A549 (cell line): Measurements from ENCODE around the gene MOB2. TPM values are rescaled to one million over a fixed set of nuclear protein-coding genes. Genes with fewer than 3 reads are reported as not detected.

Source experiments
- ATAC-seq, 2 experiments: fragments of 200-7000 bp in 1 of 2; fragments of >200 bp in 1 of 2; cut with Nextera tagmentation in 1 of 2; cut with Tn5 transposase in 1 of 2; 3 replicates each; pipeline versions ENCODE4 v1.8.0 to v1.9.1; 2018 to 2020; ENCODE audit warnings: mild to moderate bottlenecking in 1 of 2, moderate library complexity in 1 of 2
- CTCF ChIA-PET: fragments of 300-600 bp; sonication (Branson Sonifier 250); formaldehyde crosslinking; extraction: SDS; loops from one replicate; lab custom pipeline; 2021; ENCODE audit warnings: antibody characterized with exemption, inconsistent platforms; lab: Yijun Ruan, JAX
- POLR2A ChIA-PET: fragments of 350-600 bp; formaldehyde crosslinking; extraction: SDS; loops from one replicate; lab custom pipeline; 2021; ENCODE audit warnings: antibody characterized with exemption, inconsistent platforms; lab: Yijun Ruan, JAX
- DNase-seq, 2 experiments: peaks; one replicate each; pipeline versions ENCODE4 v3.0.0 to v3.0.0-alpha.2; 2011 to 2016; ENCODE audit warnings: low read depth in 1 of 2, low spot score in 1 of 2
- FAIRE-seq: peaks from 2 replicates; lab custom pipeline; 2011; peaks lifted over from hg19 to GRCh38; lab: Jason Lieb, UNC
- H3K27ac ChIP-seq, 2 experiments: fragments of >200 bp; sonication (Bioruptor Twin); formaldehyde crosslinking; 3 replicates each; pipeline ENCODE4 v1.5.1; 2016 to 2017
- H3K4me1 ChIP-seq: fragments of >200 bp; sonication (Bioruptor Twin); formaldehyde crosslinking; 3 replicates; pipeline ENCODE4 v1.6.1; 2016
- H3K4me2 ChIP-seq: fragments of >200 bp; sonication (Bioruptor Twin); formaldehyde crosslinking; 3 replicates; pipeline ENCODE4 v1.6.1; 2016
- H3K4me3 ChIP-seq: fragments of >200 bp; sonication (Bioruptor Twin); formaldehyde crosslinking; 3 replicates; pipeline ENCODE4 v1.5.1; 2016
- H3K9me3 ChIP-seq: fragments of >200 bp; sonication (Bioruptor Twin); formaldehyde crosslinking; 3 replicates; pipeline ENCODE4 v1.6.1; 2016
- CBX8 ChIP-seq: fragments of 200-600 bp; sonication (generic); IDR thresholded peaks from 2 replicates; pipeline ENCODE4 v1.6.1; 2016
- ESRRA ChIP-seq: fragments of 150-350 bp; IDR thresholded peaks from 2 replicates; pipeline ENCODE4 v1.6.1; 2014; ENCODE audit warnings: mild to moderate bottlenecking, low read length, borderline replicate concordance
- FOSL2 ChIP-seq, 2 experiments: fragments of 450-650 bp in 1 of 2; fragments of >200 bp in 1 of 2; sonication (Bioruptor Twin) in 1 of 2; formaldehyde crosslinking; IDR thresholded peaks; 2 replicates each; pipeline versions ENCODE4 v1.5.0 to v1.6.1; 2016 to 2020; ENCODE audit warnings: mild to moderate bottlenecking in 1 of 2, moderate library complexity in 1 of 2
- FOXS1 ChIP-seq: fragments of 250-450 bp; sonication (Bioruptor Pico); IDR thresholded peaks from 2 replicates; pipeline ENCODE4 v1.5.0; 2020; ENCODE audit warnings: mild to moderate bottlenecking, moderate library complexity
- HEYL ChIP-seq: fragments of 250-450 bp; sonication (Bioruptor Pico); IDR thresholded peaks from 2 replicates; pipeline ENCODE4 v1.8.0; 2021; ENCODE audit warnings: mild to moderate bottlenecking, moderate library complexity
- HOXA7 ChIP-seq: fragments of 250-450 bp; sonication (Bioruptor Pico); IDR thresholded peaks from 2 replicates; pipeline ENCODE4 v1.5.0; 2020; ENCODE audit warnings: mild to moderate bottlenecking, moderate library complexity
- HOXB5 ChIP-seq: fragments of 250-450 bp; sonication (Bioruptor Pico); IDR thresholded peaks from 2 replicates; pipeline ENCODE4 v1.5.0; 2020; ENCODE audit warnings: mild to moderate bottlenecking, moderate library complexity
- JUNB ChIP-seq: fragments of >200 bp; sonication (Bioruptor Twin); formaldehyde crosslinking; IDR thresholded peaks from 2 replicates; pipeline ENCODE4 v1.6.1; 2016
- MAZ ChIP-seq: fragments of 150-350 bp; IDR thresholded peaks from 2 replicates; pipeline ENCODE4 v1.6.1; 2014; ENCODE audit warnings: antibody characterized with exemption, low read depth, low read length, borderline replicate concordance
- MYC ChIP-seq: IDR thresholded peaks from 2 replicates; pipeline ENCODE4 v1.6.1; 2012; ENCODE audit warnings: mild to moderate bottlenecking, inconsistent platforms, low read length, improper control_type of control experiment, borderline replicate concordance
- NFE2L2 ChIP-seq: fragments of 150-350 bp; conservative IDR thresholded peaks from 2 replicates; pipeline ENCODE4 v1.6.1; 2014; ENCODE audit warnings: low read length
- NPAS2 ChIP-seq: fragments of 250-450 bp; sonication (Bioruptor Pico); IDR thresholded peaks from 2 replicates; pipeline ENCODE4 v1.8.0; 2022; ENCODE audit warnings: mild to moderate bottlenecking, moderate library complexity, borderline replicate concordance
- NR3C1 ChIP-seq: fragments of >200 bp; sonication (Bioruptor Twin); formaldehyde crosslinking; IDR thresholded peaks from 3 replicates; pipeline ENCODE4 v1.6.1; 2017
- PHF8 ChIP-seq: fragments of 200-600 bp; sonication (generic); IDR thresholded peaks from 2 replicates; pipeline ENCODE4 v1.6.1; 2016; ENCODE audit warnings: low read depth, mild to moderate bottlenecking, antibody characterized with exemption, moderate library complexity, borderline replicate concordance
- POLR2AphosphoS2 ChIP-seq: conservative IDR thresholded peaks from 2 replicates; pipeline ENCODE4 v1.6.1; 2012; ENCODE audit warnings: low read length, improper control_type of control experiment, inconsistent platforms
- RAD21 ChIP-seq, 2 experiments: fragments of >200 bp in 1 of 2; sonication (Bioruptor Twin) in 1 of 2; formaldehyde crosslinking in 1 of 2; IDR thresholded peaks in 1 of 2; conservative IDR thresholded peaks in 1 of 2; 2 replicates in 1 of 2; 3 replicates in 1 of 2; pipeline ENCODE4 v1.6.1; 2012 to 2018; ENCODE audit warnings: inconsistent platforms in 1 of 2
- RARB ChIP-seq: fragments of 250-450 bp; sonication (Bioruptor Pico); IDR thresholded peaks from 2 replicates; pipeline ENCODE4 v1.8.0; 2021; ENCODE audit warnings: mild to moderate bottlenecking, moderate library complexity
- RCOR1 ChIP-seq: fragments of 150-350 bp; IDR thresholded peaks from 2 replicates; pipeline ENCODE4 v1.6.1; 2014; ENCODE audit warnings: antibody characterized with exemption, low read length, low read depth
- RFX5 ChIP-seq: fragments of 450-650 bp; IDR thresholded peaks from 2 replicates; pipeline ENCODE4 v1.7.1; 2014; ENCODE audit warnings: antibody characterized with exemption, mild to moderate bottlenecking, moderate library complexity
- RNF2 ChIP-seq: fragments of 200-600 bp; sonication (generic); IDR thresholded peaks from 2 replicates; pipeline ENCODE4 v1.6.1; 2016; ENCODE audit warnings: low read depth, mild to moderate bottlenecking, antibody characterized with exemption, moderate library complexity, borderline replicate concordance
- TP53 ChIP-seq: fragments of 250-450 bp; sonication (Bioruptor Pico); IDR thresholded peaks from 2 replicates; pipeline ENCODE4 v1.5.0; 2021; ENCODE audit warnings: mild to moderate bottlenecking, moderate library complexity
- WGBS: methylation state at CpG from one replicate; pipeline ENCODE4 v1.1.6; 2017; ENCODE audit errors: missing lambda C conversion rate; 5-methylcytosine and 5-hydroxymethylcytosine counted together
- polyA plus RNA-seq, 4 experiments: library from polyadenylated mRNA; depleted of rRNA in 3 of 4; stranded (reverse); fragments of >200 nt; fragmentation: RNase III in 1 of 4; extraction: RNeasy Plus Mini Kit Qiagen cat#74134 plus additional on column Dnase treatment in 1 of 4; gene quantifications; 2 replicates in 3 of 4; 3 replicates in 1 of 4; pipeline ENCODE4 v1.2.3, GENCODE V29; 2011 to 2017
- TF ChIP-seq, protein P1 (sequence below): IDR thresholded peaks from 2 replicates; pipeline ENCODE4 v1.6.1; 2012
- TF ChIP-seq, protein P2 (sequence below): fragments of >200 bp; sonication (Bioruptor Twin); formaldehyde crosslinking; IDR thresholded peaks from 2 replicates; pipeline ENCODE4 v1.6.1; 2016
- TF ChIP-seq, protein P3 (sequence below): IDR thresholded peaks from 2 replicates; pipeline ENCODE4 v1.6.1; 2012; ENCODE audit warnings: low read depth, borderline replicate concordance
- TF ChIP-seq, protein P4 (sequence below): fragments of 250-450 bp; sonication (Bioruptor Pico); IDR thresholded peaks from 2 replicates; pipeline ENCODE4 v1.5.0; 2020; ENCODE audit warnings: low read depth, mild to moderate bottlenecking, moderate library complexity
- TF ChIP-seq, protein P5 (sequence below): IDR thresholded peaks from 2 replicates; pipeline ENCODE4 v1.6.1; 2012
- TF ChIP-seq, protein P6 (sequence below): fragments of 150-350 bp; IDR thresholded peaks from 2 replicates; pipeline ENCODE4 v1.6.1; 2014; ENCODE audit warnings: low read depth, mild to moderate bottlenecking, low read length

Gene MOB2
- polyA plus RNA-seq, 2 of the 4 experiments (the other 2 are of a cell fraction) = 25.4 to 38.2 TPM

DNA sequence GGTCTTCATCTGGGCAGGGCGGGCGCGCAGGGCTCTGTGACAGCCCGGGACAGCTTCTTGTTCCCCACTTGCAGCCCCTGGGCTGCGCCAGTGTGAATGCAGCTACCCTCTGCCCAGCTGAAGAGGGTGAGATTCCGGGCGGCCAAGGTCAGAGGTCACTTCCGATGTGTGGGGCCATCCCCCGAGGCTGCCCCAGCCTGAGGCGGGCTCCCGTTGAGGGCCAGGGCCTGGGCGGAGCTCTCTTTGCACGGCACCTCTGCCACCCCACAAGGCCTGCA is 23.9 kb downstream of the MOB2 start:
- DNase-seq = no peak
- ChIA-PET CTCF (interaction anchor here (1.3 kb wide), 2 partner anchors 84 to 112 kb away, joined by 3 to 6 read pairs; no protein-coding TSS in a partner anchor), POLR2A (no interaction called here)
- 90% methylated on average over 8 of the region's 13 CpGs for WGBS
- no peak for TF ChIP-seq MAZ
- TF ChIP-seq, protein P1, sequence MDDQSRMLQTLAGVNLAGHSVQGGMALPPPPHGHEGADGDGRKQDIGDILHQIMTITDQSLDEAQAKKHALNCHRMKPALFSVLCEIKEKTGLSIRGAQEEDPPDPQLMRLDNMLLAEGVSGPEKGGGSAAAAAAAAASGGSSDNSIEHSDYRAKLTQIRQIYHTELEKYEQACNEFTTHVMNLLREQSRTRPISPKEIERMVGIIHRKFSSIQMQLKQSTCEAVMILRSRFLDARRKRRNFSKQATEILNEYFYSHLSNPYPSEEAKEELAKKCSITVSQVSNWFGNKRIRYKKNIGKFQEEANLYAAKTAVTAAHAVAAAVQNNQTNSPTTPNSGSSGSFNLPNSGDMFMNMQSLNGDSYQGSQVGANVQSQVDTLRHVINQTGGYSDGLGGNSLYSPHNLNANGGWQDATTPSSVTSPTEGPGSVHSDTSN = no peak
- no peak for TF ChIP-seq HOXA7
- no peak for TF ChIP-seq MYC
- no peak for TF ChIP-seq NPAS2
- TF ChIP-seq JUNB = no peak
- no peak for TF ChIP-seq RCOR1
- Histone ChIP-seq H3K4me2 (no peak overlapping the region), H3K4me1 (peaks cover 6% of the 10 kb centered on the region; the same call in 1 of the 3 replicates), H3K27ac (no peak overlapping the region), H3K4me3 (no peak overlapping the region), H3K9me3 (no peaks in the 10 kb centered on the region)
- no peak for FAIRE-seq
- ATAC-seq = no peak

DNA sequence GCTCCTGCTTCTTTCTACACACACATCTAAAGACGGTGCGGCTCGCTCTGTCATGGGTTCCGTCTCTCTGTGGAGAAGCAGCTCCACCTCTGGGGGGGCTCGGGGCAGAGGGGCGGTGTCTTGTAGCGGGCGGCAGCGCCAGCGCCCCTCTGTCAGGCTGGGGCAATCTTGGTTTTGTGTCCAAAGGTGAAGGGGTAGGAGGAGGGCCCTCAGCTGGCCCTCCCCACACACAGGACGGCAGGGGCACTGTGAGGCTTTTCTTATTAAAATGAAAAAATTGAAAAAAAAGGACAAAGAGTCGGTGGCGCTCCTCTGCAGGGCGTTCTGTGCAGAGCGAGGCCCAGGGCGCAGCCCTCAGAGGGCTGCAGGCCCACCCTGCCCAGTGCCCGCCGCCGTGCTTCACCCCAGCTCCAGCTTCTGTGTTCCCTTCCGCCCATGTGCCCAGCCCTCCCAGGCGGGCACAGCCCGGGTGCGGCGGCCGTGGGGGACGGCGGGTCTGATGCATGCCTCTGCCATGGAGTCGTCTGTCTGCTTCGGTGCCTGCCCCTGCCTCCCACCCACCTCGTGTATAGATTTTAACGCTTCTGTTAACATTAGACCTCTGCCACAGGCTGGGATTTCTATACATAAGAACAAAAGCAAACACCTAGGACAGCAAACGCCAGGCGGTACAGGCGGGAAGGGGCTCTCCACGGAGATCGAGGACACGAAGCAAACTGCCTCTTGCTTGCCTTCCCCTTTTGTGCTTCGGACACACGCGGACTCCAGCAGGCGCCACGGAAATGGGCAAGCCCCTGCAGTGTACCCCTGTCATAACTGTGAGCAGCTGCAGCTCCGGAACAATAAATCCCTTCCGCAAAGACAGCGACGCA is 24.5 kb downstream of the MOB2 start:
- H3K9me3 ChIP-seq = no peaks in the 10 kb centered on the region
- no peak for ATAC-seq
- ChIA-PET POLR2A (no interaction called here), CTCF (interaction anchor here (1.2 to 1.3 kb wide), 2 partner anchors 24 to 113 kb away, joined by 3 read pairs; no protein-coding TSS in a partner anchor)
- no peak for FAIRE-seq
- H3K4me1 ChIP-seq = peaks cover 6% of the 10 kb centered on the region; the same call in 1 of the 3 replicates
- H3K4me3 ChIP-seq = no peak overlapping the region
- H3K27ac ChIP-seq = no peak overlapping the region
- DNase-seq = no peak
- no peak overlapping the region for H3K4me2 ChIP-seq
- WGBS = 95% methylated on average over 43 of the region's 46 CpGs
- no peak for TF ChIP-seq FOSL2 (IDR thresholded peaks at IDR 0.05)
- no peak for TF ChIP-seq FOSL2 (CRISPR knock-in tag; IDR thresholded peaks at IDR 0.05)
- no peak for TF ChIP-seq RFX5
- no peak for TF ChIP-seq HOXB5 (CRISPR knock-in tag)
- no peak for TF ChIP-seq TP53
- TF ChIP-seq, protein P2, sequence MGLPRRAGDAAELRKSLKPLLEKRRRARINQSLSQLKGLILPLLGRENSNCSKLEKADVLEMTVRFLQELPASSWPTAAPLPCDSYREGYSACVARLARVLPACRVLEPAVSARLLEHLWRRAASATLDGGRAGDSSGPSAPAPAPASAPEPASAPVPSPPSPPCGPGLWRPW = no peak
- TF ChIP-seq NFE2L2 = no peak
- TF ChIP-seq, all 56 proteins: peak for 0

DNA sequence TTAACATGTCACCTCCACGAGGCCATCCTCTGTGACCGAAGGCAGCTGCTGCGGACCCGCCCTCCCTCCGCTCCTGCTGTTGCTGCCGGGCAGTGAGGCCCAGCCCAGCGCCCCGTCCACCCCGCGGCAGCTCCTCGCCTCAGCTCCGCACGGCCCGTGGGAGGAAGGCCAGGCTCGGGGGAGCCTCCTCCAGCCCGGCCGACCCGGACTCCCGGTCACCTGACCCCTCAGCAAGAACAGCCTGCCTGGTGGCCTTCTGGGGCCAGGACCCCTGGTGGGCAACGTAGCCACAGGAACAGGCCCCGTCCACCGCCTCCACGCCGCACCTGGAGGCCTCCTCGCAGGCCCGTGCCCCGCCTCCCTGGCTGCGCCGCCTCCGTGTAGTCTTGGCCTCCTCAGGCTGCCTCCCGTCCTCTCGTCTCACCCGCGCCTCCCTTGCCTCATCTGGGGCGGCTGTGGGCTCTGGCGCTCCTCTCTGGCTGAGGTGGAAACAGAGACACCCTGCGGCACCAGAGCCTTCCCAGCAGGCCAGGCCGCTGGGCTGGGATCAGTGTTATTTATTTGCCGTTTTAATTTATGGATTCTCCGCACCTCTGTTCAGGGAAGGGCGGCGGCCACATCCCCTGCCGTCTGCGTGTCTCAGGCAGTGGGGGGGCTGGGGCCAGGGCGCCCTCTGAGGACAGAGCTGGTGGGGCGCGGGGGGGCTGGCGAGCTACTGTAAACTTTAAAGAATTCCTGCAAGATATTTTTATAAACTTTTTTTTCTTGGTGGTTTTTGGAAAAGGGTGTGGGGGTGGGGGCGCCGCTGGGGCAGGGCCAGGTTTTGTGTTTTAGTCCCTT is 25.4 kb downstream of the MOB2 start:
- CTCF ChIA-PET = interaction anchor here (0.9 to 1.2 kb wide), 2 partner anchors 23 to 30 kb away, joined by 3 read pairs; no protein-coding TSS in a partner anchor
- Histone ChIP-seq H3K4me3 (no peak overlapping the region), H3K27ac (no peak overlapping the region), H3K4me1 (peaks cover 6% of the 10 kb centered on the region; the same call in 1 of the 3 replicates), H3K9me3 (no peaks in the 10 kb centered on the region), H3K4me2 (no peak overlapping the region)
- TF ChIP-seq, protein P3, sequence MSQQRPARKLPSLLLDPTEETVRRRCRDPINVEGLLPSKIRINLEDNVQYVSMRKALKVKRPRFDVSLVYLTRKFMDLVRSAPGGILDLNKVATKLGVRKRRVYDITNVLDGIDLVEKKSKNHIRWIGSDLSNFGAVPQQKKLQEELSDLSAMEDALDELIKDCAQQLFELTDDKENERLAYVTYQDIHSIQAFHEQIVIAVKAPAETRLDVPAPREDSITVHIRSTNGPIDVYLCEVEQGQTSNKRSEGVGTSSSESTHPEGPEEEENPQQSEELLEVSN = no peak
- no peak for TF ChIP-seq FOXS1 (CRISPR knock-in tag)
- no peak for TF ChIP-seq NR3C1
- no peak for TF ChIP-seq POLR2AphosphoS2
- TF ChIP-seq FOSL2 (IDR thresholded peaks at IDR 0.05) = no peak
- TF ChIP-seq FOSL2 (CRISPR knock-in tag; IDR thresholded peaks at IDR 0.05) = no peak
- no peak for TF ChIP-seq HEYL
- TF ChIP-seq, protein P4, sequence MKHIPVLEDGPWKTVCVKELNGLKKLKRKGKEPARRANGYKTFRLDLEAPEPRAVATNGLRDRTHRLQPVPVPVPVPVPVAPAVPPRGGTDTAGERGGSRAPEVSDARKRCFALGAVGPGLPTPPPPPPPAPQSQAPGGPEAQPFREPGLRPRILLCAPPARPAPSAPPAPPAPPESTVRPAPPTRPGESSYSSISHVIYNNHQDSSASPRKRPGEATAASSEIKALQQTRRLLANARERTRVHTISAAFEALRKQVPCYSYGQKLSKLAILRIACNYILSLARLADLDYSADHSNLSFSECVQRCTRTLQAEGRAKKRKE (CRISPR knock-in tag) = no peak
- TF ChIP-seq RAD21 (conservative IDR thresholded peaks at IDR 0.05 in 1 of 2, IDR thresholded peaks at IDR 0.05 in 1 of 2) = no peak
- TF ChIP-seq RNF2 = no peak
- TF ChIP-seq, protein P5, sequence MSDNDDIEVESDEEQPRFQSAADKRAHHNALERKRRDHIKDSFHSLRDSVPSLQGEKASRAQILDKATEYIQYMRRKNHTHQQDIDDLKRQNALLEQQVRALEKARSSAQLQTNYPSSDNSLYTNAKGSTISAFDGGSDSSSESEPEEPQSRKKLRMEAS = no peak
- TF ChIP-seq, protein P6, sequence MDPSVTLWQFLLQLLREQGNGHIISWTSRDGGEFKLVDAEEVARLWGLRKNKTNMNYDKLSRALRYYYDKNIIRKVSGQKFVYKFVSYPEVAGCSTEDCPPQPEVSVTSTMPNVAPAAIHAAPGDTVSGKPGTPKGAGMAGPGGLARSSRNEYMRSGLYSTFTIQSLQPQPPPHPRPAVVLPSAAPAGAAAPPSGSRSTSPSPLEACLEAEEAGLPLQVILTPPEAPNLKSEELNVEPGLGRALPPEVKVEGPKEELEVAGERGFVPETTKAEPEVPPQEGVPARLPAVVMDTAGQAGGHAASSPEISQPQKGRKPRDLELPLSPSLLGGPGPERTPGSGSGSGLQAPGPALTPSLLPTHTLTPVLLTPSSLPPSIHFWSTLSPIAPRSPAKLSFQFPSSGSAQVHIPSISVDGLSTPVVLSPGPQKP = no peak
- TF ChIP-seq RARB = no peak
- no peak for TF ChIP-seq PHF8
- TF ChIP-seq NFE2L2 = no peak
- TF ChIP-seq MAZ = no peak
- TF ChIP-seq CBX8 = no peak
- no peak for TF ChIP-seq RFX5
- TF ChIP-seq ESRRA = no peak
- 91% methylated on average over 37 of the region's 50 CpGs for WGBS
- ATAC-seq (no peak), DNase-seq (no peak), FAIRE-seq (no peak)
- POLR2A ChIA-PET = no interaction called here
